Neural progenitor cell (in vitro differentiated cells): ENCODE measurements around the gene CBFA2T3.

Experiments
- CTCF ChIP-seq: fragments of 200-600 bp; sonication (generic); IDR thresholded peaks from 2 replicates; pipeline ENCODE4 v1.5.1; 2017; ENCODE audit warnings: antibody characterized with exemption, mild to moderate bottlenecking
- EZH2 ChIP-seq: fragments of 200-600 bp; sonication (generic); IDR thresholded peaks from 2 replicates; pipeline ENCODE4 v1.6.1; 2017; ENCODE audit warnings: antibody characterized with exemption, mild to moderate bottlenecking, moderate library complexity
- EZH2phosphoT487 ChIP-seq: fragments of 200-600 bp; sonication (generic); IDR thresholded peaks from 2 replicates; pipeline ENCODE4 v1.6.1; 2017; ENCODE audit warnings: antibody characterized with exemption

- TF ChIP-seq CTCF (no peak), EZH2 (no peak), EZH2phosphoT487 (no peak)
Observed at GRCh38 chr16:88961011-88961410, 16.0 kb downstream of the CBFA2T3 start.
